Common myeloid progenitor, CD34-positive (primary cell): ENCODE data around the gene SPAG17.

ENCODE experiments used
- CTCF ChIA-PET: fragments of 350-600 bp; sonication (Branson Sonifier 250); formaldehyde crosslinking; loops from one replicate; lab custom pipeline; 2021; ENCODE audit warnings: antibody characterized with exemption; lab: Charles Lee
- POLR2A ChIA-PET: fragments of 350-600 bp; sonication (Branson Sonifier 250); formaldehyde crosslinking; loops from one replicate; lab custom pipeline; 2021; ENCODE audit warnings: antibody characterized with exemption; lab: Charles Lee
- DNase-seq, 3 donors: peaks; one replicate each; pipeline versions ENCODE4 v3.0.0 to v3.0.0-alpha.2; 2013
- H3K27ac ChIP-seq, 2 experiments: 1 replicate in 1 of 2; 2 replicates in 1 of 2; pipeline ENCODE4 v1.7.0; 2013; ENCODE audit warnings: inconsistent platforms in 2 of 2, low read length in 2 of 2, mild to moderate bottlenecking in 2 of 2, low read depth in 1 of 2, moderate library complexity in 1 of 2; ENCODE audit not compliant: severe bottlenecking in 2 of 2, insufficient read depth in 1 of 2, poor library complexity in 1 of 2
- H3K27me3 ChIP-seq, 5 experiments: replicated peaks in 2 of 5; 1 replicate in 3 of 5; 2 replicates in 2 of 5; pipeline versions ENCODE4 v1.6.1 to v1.7.0; 2013; ENCODE audit warnings: low read length in 4 of 5, mild to moderate bottlenecking in 2 of 5, moderate library complexity in 2 of 5, inconsistent platforms in 1 of 5; ENCODE audit not compliant: insufficient read depth in 5 of 5, control insufficient read depth in 4 of 5
- H3K36me3 ChIP-seq, 4 experiments: 1 replicate in 2 of 4; 2 replicates in 2 of 4; pipeline versions ENCODE4 v1.6.1 to v1.7.0; 2013; ENCODE audit warnings: low read length in 3 of 4, control low read depth in 1 of 4, mild to moderate bottlenecking in 1 of 4; ENCODE audit not compliant: control insufficient read depth in 4 of 4, insufficient read depth in 4 of 4
- H3K4me1 ChIP-seq, 4 experiments: 1 replicate in 3 of 4; 2 replicates in 1 of 4; pipeline versions ENCODE4 v1.6.1 to v1.7.1; 2013; ENCODE audit warnings: low read length in 3 of 4, mild to moderate bottlenecking in 3 of 4, control low read depth in 1 of 4, inconsistent platforms in 1 of 4, moderate library complexity in 1 of 4; ENCODE audit not compliant: control insufficient read depth in 4 of 4, insufficient read depth in 4 of 4; ENCODE audit errors: control extremely low read depth in 1 of 4
- H3K4me3 ChIP-seq, 7 experiments: 1 replicate in 4 of 7; 2 replicates in 3 of 7; pipeline versions ENCODE4 v1.5.1 to v1.7.0; 2013; ENCODE audit warnings: mild to moderate bottlenecking in 7 of 7, low read length in 6 of 7, moderate library complexity in 6 of 7, inconsistent platforms in 2 of 7, low read depth in 2 of 7, control low read depth in 1 of 7; ENCODE audit not compliant: insufficient read depth in 4 of 7, control insufficient read depth in 1 of 7; ENCODE audit errors: extremely low read depth in 1 of 7
- H3K9me3 ChIP-seq, 5 experiments: 1 replicate in 4 of 5; 2 replicates in 1 of 5; pipeline versions ENCODE4 v1.6.1 to v1.7.1; 2013; ENCODE audit warnings: low read length in 4 of 5, mild to moderate bottlenecking in 2 of 5, inconsistent platforms in 1 of 5, low read depth in 1 of 5, moderate library complexity in 1 of 5; ENCODE audit not compliant: control insufficient read depth in 4 of 5, insufficient read depth in 2 of 5; ENCODE audit errors: control extremely low read depth in 1 of 5
- WGBS: methylation state at CpG from one replicate; pipeline ENCODE4 v1.1.5; 2013; ENCODE audit not compliant: insufficient coverage; 5-methylcytosine and 5-hydroxymethylcytosine counted together

SPAG17 gene

GRCh38 chr1:118008011-118008410 lies 177.0 kb downstream of the SPAG17 start:
- no peaks in the 10 kb centered on the region for H3K4me1 ChIP-seq
- H3K36me3 ChIP-seq = no peaks in the 10 kb centered on the region
- H3K9me3 ChIP-seq = peaks cover 0 to 4% (median 0%) of the 10 kb centered on the region in 5 experiments
- H3K4me3 ChIP-seq = no peak overlapping the region
- no peak for DNase-seq
- H3K27ac ChIP-seq = no peak overlapping the region
- WGBS = 98% methylated on average over 7 of the region's 7 CpGs
- CTCF ChIA-PET = no interaction called here
- POLR2A ChIA-PET = no interaction called here
- H3K27me3 ChIP-seq = no peaks in the 10 kb centered on the region

- Histone ChIP-seq H3K27ac (no peak overlapping the region), H3K27me3 (no peaks in the 10 kb centered on the region), H3K4me3 (no peak overlapping the region), H3K4me1 (no peaks in the 10 kb centered on the region), H3K9me3 (peaks cover 0 to 4% (median 0%) of the 10 kb centered on the region in 5 experiments), H3K36me3 (no peaks in the 10 kb centered on the region)
- no CpG with 5 or more reads among the region's 2 CpGs for WGBS
- ChIA-PET CTCF (no interaction called here), POLR2A (no interaction called here)
- DNase-seq = no peak
These were observed 177.6 kb downstream of the SPAG17 start for GRCh38 chr1:118007391-118007790.

GRCh38 chr1:118004312-118004711 lies 180.7 kb downstream of the SPAG17 start:
- WGBS = 98% methylated on average over 4 of the region's 5 CpGs

GRCh38 chr1:117985973-117986372 lies 199.1 kb downstream of the SPAG17 start:
- no peak for DNase-seq
- Histone ChIP-seq H3K4me1 (no peaks in the 10 kb centered on the region), H3K27ac (no peak overlapping the region), H3K9me3 (no peaks in the 10 kb centered on the region), H3K36me3 (no peaks in the 10 kb centered on the region), H3K4me3 (no peak overlapping the region), H3K27me3 (no peaks in the 10 kb centered on the region)
- WGBS = 100% methylated on average over 2 of the region's 3 CpGs
- ChIA-PET POLR2A (no interaction called here), CTCF (no interaction called here)

More at GRCh38 chr1:118004312-118004711, 180.7 kb downstream of the SPAG17 start:
- Histone ChIP-seq H3K27me3 (no peaks in the 10 kb centered on the region), H3K27ac (no peak overlapping the region), H3K36me3 (no peaks in the 10 kb centered on the region), H3K4me3 (no peak overlapping the region), H3K9me3 (peaks cover 0 to 4% (median 0%) of the 10 kb centered on the region in 5 experiments), H3K4me1 (no peaks in the 10 kb centered on the region)
- ChIA-PET CTCF (interaction anchor here (0.7 to 1.6 kb wide), 2 partner anchors 9 to 16 kb away, joined by 3 to 4 read pairs; no protein-coding TSS in a partner anchor), POLR2A (no interaction called here)
- no peak for DNase-seq

- no CpG with 5 or more reads among the region's 1 CpG for WGBS
- ChIA-PET POLR2A (no interaction called here), CTCF (no interaction called here)
- Histone ChIP-seq H3K9me3 (no peaks in the 10 kb centered on the region), H3K27ac (no peak overlapping the region), H3K4me3 (no peak overlapping the region), H3K4me1 (no peaks in the 10 kb centered on the region), H3K36me3 (no peaks in the 10 kb centered on the region), H3K27me3 (no peaks in the 10 kb centered on the region)
- DNase-seq = no peak
These were observed 199.8 kb downstream of the SPAG17 start for GRCh38 chr1:117985239-117985638.

GRCh38 chr1:117981455-117982192 lies 203.4 kb downstream of the SPAG17 start:
- Histone ChIP-seq H3K36me3 (no peaks in the 10 kb centered on the region), H3K27me3 (no peaks in the 10 kb centered on the region), H3K9me3 (no peaks in the 10 kb centered on the region), H3K4me1 (no peaks in the 10 kb centered on the region), H3K27ac (no peak overlapping the region), H3K4me3 (no peak overlapping the region)
- WGBS = no CpG with 5 or more reads among the region's 5 CpGs
- DNase-seq = no peak
- POLR2A ChIA-PET = interaction anchor here (0.7 kb wide), 1 partner anchor 135 kb away, joined by 9 read pairs; no protein-coding TSS in a partner anchor
- CTCF ChIA-PET = interaction anchor here (1.2 kb wide), 1 partner anchor 9 kb away, joined by 3 read pairs; no protein-coding TSS in a partner anchor

GRCh38 chr1:117976381-117976780 lies 208.6 kb downstream of the SPAG17 start:
- CTCF ChIA-PET = no interaction called here
- WGBS = 90% methylated on average over 3 of the region's 3 CpGs
- POLR2A ChIA-PET = no interaction called here
- Histone ChIP-seq H3K27me3 (no peaks in the 10 kb centered on the region), H3K27ac (no peak overlapping the region), H3K9me3 (no peaks in the 10 kb centered on the region), H3K4me1 (no peaks in the 10 kb centered on the region), H3K36me3 (no peaks in the 10 kb centered on the region), H3K4me3 (no peak overlapping the region)
- no peak for DNase-seq
